Measurements from ENCODE around the gene APOBEC4. TPM values are rescaled to one million over a fixed set of nuclear protein-coding genes. Genes with fewer than 3 reads are reported as not detected.
A peak's percentile ranks its signal among the peaks of the same experiment; 100 is the strongest.

The APOBEC4 gene
- not detected for polyA plus RNA-seq (ENCODE audit: low read depth in 6 of 6)

GRCh38 chr1:183652547-183653461, at the start of gene APOBEC4:
APOBEC4 (minus strand) TSS chr1:183653316; CDS start chr1:183648781, 4,535 bp downstream.
- Mint-ChIP-seq H3K4me3 (no peak within 1 kb of the TSS), H3K36me3 (no peaks in the 10 kb centered on the region), H3K27ac (peak within 1 kb of the TSS in 3 of 6 donors; percentile 30 to 82 (median 66)), H3K9me3 (no peaks in the 10 kb centered on the region), H3K4me1 (no peaks in the 10 kb centered on the region), H3K27me3 (peaks cover 4 to 5% (median 5%) of the 10 kb centered on the region in 3 donors)
- DNase-seq (no peak), ATAC-seq (ENCODE audit: low read depth in 2 of 2) (peak in 1 of 2 donors; percentile 57)

- no peak overlapping the region for H3K4me3 Mint-ChIP-seq
Measured at GRCh38 chr1:183702813-183703198, 49.7 kb upstream of the APOBEC4 start.

GRCh38 chr1:183702087-183702812, 49.1 kb upstream of the APOBEC4 start:
- no peak for ATAC-seq (ENCODE audit: low read depth in 2 of 2)
- Mint-ChIP-seq H3K27ac (no peak overlapping the region), H3K36me3 (no peaks in the 10 kb centered on the region), H3K4me1 (peaks cover 0 to 10% (median 6%) of the 10 kb centered on the region in 3 donors), H3K4me3 (no peak overlapping the region), H3K9me3 (no peaks in the 10 kb centered on the region), H3K27me3 (no peaks in the 10 kb centered on the region)
- no peak for DNase-seq

More at GRCh38 chr1:183702813-183703198, 49.7 kb upstream of the APOBEC4 start:
- ATAC-seq (ENCODE audit: low read depth in 2 of 2) (no peak), DNase-seq (no peak)
- no peaks in the 10 kb centered on the region for H3K9me3 Mint-ChIP-seq
- H3K27me3 Mint-ChIP-seq, result no peaks in the 10 kb centered on the region
- no peak overlapping the region for H3K27ac Mint-ChIP-seq
- H3K36me3 Mint-ChIP-seq, result no peaks in the 10 kb centered on the region
- peaks cover 0 to 10% (median 6%) of the 10 kb centered on the region in 3 donors for H3K4me1 Mint-ChIP-seq

GRCh38 chr1:183699616-183700160, 46.6 kb upstream of the APOBEC4 start:
- Mint-ChIP-seq H3K27ac (peak overlapping the region in 2 of 6 donors; percentile 0 to 31), H3K4me1 (peaks cover 0 to 10% (median 6%) of the 10 kb centered on the region in 3 donors), H3K9me3 (no peaks in the 10 kb centered on the region), H3K27me3 (no peaks in the 10 kb centered on the region), H3K4me3 (no peak overlapping the region), H3K36me3 (no peaks in the 10 kb centered on the region)
- DNase-seq, result no peak
- no peak for ATAC-seq (ENCODE audit: low read depth in 2 of 2)

GRCh38 chr1:183697814-183698590, 44.9 kb upstream of the APOBEC4 start:
- Mint-ChIP-seq H3K4me1 (peaks cover 0 to 10% (median 6%) of the 10 kb centered on the region in 3 donors), H3K36me3 (no peaks in the 10 kb centered on the region), H3K9me3 (no peaks in the 10 kb centered on the region), H3K27ac (no peak overlapping the region), H3K4me3 (no peak overlapping the region), H3K27me3 (no peaks in the 10 kb centered on the region)
- DNase-seq, result no peak
- no peak for ATAC-seq (ENCODE audit: low read depth in 2 of 2)

- H3K4me3 Mint-ChIP-seq, result no peak overlapping the region
- no peak overlapping the region for H3K27ac Mint-ChIP-seq
- no peaks in the 10 kb centered on the region for H3K36me3 Mint-ChIP-seq
- H3K9me3 Mint-ChIP-seq, result no peaks in the 10 kb centered on the region
- H3K4me1 Mint-ChIP-seq, result peaks cover 0 to 10% (median 6%) of the 10 kb centered on the region in 3 donors
- ATAC-seq (ENCODE audit: low read depth in 2 of 2), result no peak
- H3K27me3 Mint-ChIP-seq, result no peaks in the 10 kb centered on the region
- DNase-seq, result no peak
Measured at GRCh38 chr1:183696981-183697380, 43.9 kb upstream of the APOBEC4 start.

GRCh38 chr1:183694755-183695154, 41.6 kb upstream of the APOBEC4 start:
- H3K9me3 Mint-ChIP-seq, result no peaks in the 10 kb centered on the region
- no peak overlapping the region for H3K4me3 Mint-ChIP-seq
- DNase-seq, result no peak
- no peaks in the 10 kb centered on the region for H3K36me3 Mint-ChIP-seq
- H3K27me3 Mint-ChIP-seq, result no peaks in the 10 kb centered on the region
- H3K4me1 Mint-ChIP-seq, result peaks cover 0 to 10% (median 6%) of the 10 kb centered on the region in 3 donors
- H3K27ac Mint-ChIP-seq, result no peak overlapping the region
- ATAC-seq (ENCODE audit: low read depth in 2 of 2), result no peak

- H3K4me3 Mint-ChIP-seq, result no peak overlapping the region
- H3K27ac Mint-ChIP-seq, result no peak overlapping the region
- H3K27me3 Mint-ChIP-seq, result no peaks in the 10 kb centered on the region
- no peaks in the 10 kb centered on the region for H3K9me3 Mint-ChIP-seq
- no peaks in the 10 kb centered on the region for H3K36me3 Mint-ChIP-seq
- peaks cover 0 to 10% (median 6%) of the 10 kb centered on the region in 3 donors for H3K4me1 Mint-ChIP-seq
- DNase-seq, result no peak
- no peak for ATAC-seq (ENCODE audit: low read depth in 2 of 2)
Measured at GRCh38 chr1:183694066-183694465, 41.0 kb upstream of the APOBEC4 start.

GRCh38 chr1:183693521-183693920, 40.4 kb upstream of the APOBEC4 start:
- peaks cover 0 to 5% (median 4%) of the 10 kb centered on the region in 3 donors for H3K4me1 Mint-ChIP-seq
- DNase-seq (no peak), ATAC-seq (ENCODE audit: low read depth in 2 of 2) (no peak)
- H3K9me3 Mint-ChIP-seq, result no peaks in the 10 kb centered on the region
- peak overlapping the region in 3 of 6 donors; percentile 2 to 16 (median 4) for H3K27ac Mint-ChIP-seq
- H3K4me3 Mint-ChIP-seq, result no peak overlapping the region
- no peaks in the 10 kb centered on the region for H3K36me3 Mint-ChIP-seq
- H3K27me3 Mint-ChIP-seq, result no peaks in the 10 kb centered on the region

GRCh38 chr1:183689762-183690204, 36.7 kb upstream of the APOBEC4 start:
- Mint-ChIP-seq H3K9me3 (no peaks in the 10 kb centered on the region), H3K27ac (peak overlapping the region in 1 of 6 donors; percentile 32), H3K36me3 (no peaks in the 10 kb centered on the region), H3K4me3 (no peak overlapping the region), H3K27me3 (peaks cover 0 to 4% (median 0%) of the 10 kb centered on the region in 3 donors), H3K4me1 (no peaks in the 10 kb centered on the region)
- ATAC-seq (ENCODE audit: low read depth in 2 of 2), result no peak
- DNase-seq, result no peak

GRCh38 chr1:183688341-183689060, 35.4 kb upstream of the APOBEC4 start:
- Mint-ChIP-seq H3K4me1 (no peaks in the 10 kb centered on the region), H3K27me3 (peaks cover 6 to 9% (median 7%) of the 10 kb centered on the region in 3 donors), H3K9me3 (no peaks in the 10 kb centered on the region), H3K27ac (no peak overlapping the region), H3K36me3 (no peaks in the 10 kb centered on the region), H3K4me3 (no peak overlapping the region)
- ATAC-seq (ENCODE audit: low read depth in 2 of 2) (no peak), DNase-seq (no peak)

GRCh38 chr1:183687546-183688304, 34.6 kb upstream of the APOBEC4 start:
- no peak overlapping the region for H3K4me3 Mint-ChIP-seq
- H3K27me3 Mint-ChIP-seq, result peaks cover 9 to 14% (median 10%) of the 10 kb centered on the region in 3 donors
- ATAC-seq (ENCODE audit: low read depth in 2 of 2) (no peak), DNase-seq (no peak)
- no peaks in the 10 kb centered on the region for H3K9me3 Mint-ChIP-seq
- no peaks in the 10 kb centered on the region for H3K36me3 Mint-ChIP-seq
- H3K4me1 Mint-ChIP-seq, result no peaks in the 10 kb centered on the region
- no peak overlapping the region for H3K27ac Mint-ChIP-seq
